ENCODE measurements around the gene C19orf25. TPM values are rescaled to one million over a fixed set of nuclear protein-coding genes. Genes with fewer than 3 reads are reported as not detected.

The C19orf25 gene
- total RNA-seq (2013; cell fraction: nucleolus; rRNA removed) = 69.0 and 71.0 TPM in 2 replicates
- total RNA-seq (2014; rRNA removed) (36.3 and 38.3 TPM in 2 replicates), total RNA-seq (2014; rRNA removed; fragmentation: Illumina TruSeq; extraction: Trizol) (11.7 and 14.8 TPM in 2 replicates), total RNA-seq (2021) (36.5 and 37.5 TPM in 2 replicates), polyA plus RNA-seq (2011; rRNA removed) (6.3 and 13.6 TPM in 2 replicates), polyA plus RNA-seq (2014; fragmentation: Illumina TruSeq; extraction: Trizol) (4.2 and 13.2 TPM in 2 replicates), polyA plus RNA-seq (2014; fragmentation: Nextera tagmentation; extraction: Ambion mirVana) (1 to 10 TPM; 1.2 to 3.9 TPM), polyA plus RNA-seq (2014; rRNA removed) (42.5 and 52.5 TPM in 2 replicates), polyA plus RNA-seq (2016; fragmentation: Nextera tagmentation; extraction: Ambion mirVana) (10 to 100 TPM; 60.9 to 67.0 TPM), polyA minus RNA-seq (2011; rRNA and poly(A)+ RNA removed) (4.5 and 13.9 TPM in 2 replicates), Bru-seq, nascent RNA (percentile 65 among the genes with signal in this experiment), BruChase-seq, experiment 1, labeled RNA remaining after a 6-hour chase (percentile 68 among the genes with signal in this experiment), BruChase-seq, experiment 2, labeled RNA remaining after a 2-hour chase (percentile 66 among the genes with signal in this experiment)
- polyA plus RNA-seq (2011; ENCODE audit: low read depth) = 4.5 TPM
- polyA plus RNA-seq (2011; cell fraction: cytosol; rRNA removed) = 26.6 and 50.8 TPM in 2 replicates
- 37.5 and 49.9 TPM in 2 replicates for polyA plus RNA-seq (2011; cell fraction: nucleus; rRNA removed)
- 18.6 and 22.1 TPM in 2 replicates for polyA plus RNA-seq (2012)
- 8.7 and 11.5 TPM in 2 replicates for polyA minus RNA-seq (2011; cell fraction: cytosol; rRNA and poly(A)+ RNA removed)
- 11.2 and 27.7 TPM in 2 replicates for polyA minus RNA-seq (2011; cell fraction: nucleus; rRNA and poly(A)+ RNA removed)
- long read RNA-seq, experiment 1, transcript C19orf25-213 (3 exons, 1,287 nt) = minor isoform, 5 of 57 reads
- long read RNA-seq, experiment 1, transcript C19orf25-203 (3 exons, 1,837 nt) = major isoform, 42 of 57 reads
- long read RNA-seq, experiment 1, transcript C19orf25-202 (2 exons, 2,403 nt) = minor isoform, 5 of 57 reads
- long read RNA-seq, experiment 1, partial matches to known transcripts = 0 of 57 reads
- long read RNA-seq, experiment 1, other reads (novel, unspliced or antisense) = 0 of 57 reads
- long read RNA-seq, experiment 2, transcript C19orf25-203 (3 exons, 1,837 nt) = major isoform, 5 of 8 reads
- long read RNA-seq, experiment 2, partial matches to known transcripts = 0 of 8 reads
- long read RNA-seq, experiment 2, other reads (novel, unspliced or antisense) = 2 of 8 reads

GRCh38 chr19:1478934-1479707 is at the start of gene C19orf25:
TSS of gene C19orf25 (minus strand) at chr19:1479215. CDS start at chr19:1478903, 312 bp downstream.
- no TSS peak for BruUV-seq (replicated peaks)
- ChIA-PET RAD21 (ENCODE audit: unreplicated experiment) (interaction anchor here (0.6 kb wide), 1 partner anchor 96 kb away, joined by 3 read pairs; no protein-coding TSS in a partner anchor), SMC1A (ENCODE audit: uncharacterized antibody, unreplicated experiment) (interaction anchor here (0.6 to 0.9 kb wide), 2 partner anchors 12 to 546 kb away, joined by 3 read pairs; partner anchors contain the start of gene REEP6), POLR2A (interaction anchor here (0.6 kb wide), 1 partner anchor 55 kb away, joined by 3 read pairs; no protein-coding TSS in a partner anchor), CTCF (interaction anchor here (0.8 kb wide), 1 partner anchor 25 kb away, joined by 3 read pairs; no protein-coding TSS in a partner anchor)
- Histone ChIP-seq H2AFZ (ENCODE audit: control insufficient read depth, low read depth, low read length) (peak within 1 kb of the TSS; percentile 92), H3K36me3 (ENCODE audit: control insufficient read depth in 2 of 2, insufficient read depth in 2 of 2, low read length in 1 of 2) (no peaks in the 10 kb centered on the region), H3K9me3 (replicated peaks; ENCODE audit: control insufficient read depth, insufficient read depth, low read length) (no peaks in the 10 kb centered on the region), H3K4me1 (ENCODE audit: control insufficient read depth, insufficient read depth, low read length) (no peaks in the 10 kb centered on the region), H3K27me3 (replicated peaks in 1 of 2; ENCODE audit: control insufficient read depth in 2 of 2, insufficient read depth in 2 of 2, low read length in 1 of 2) (no peaks in the 10 kb centered on the region), H3K4me2 (ENCODE audit: control insufficient read depth, insufficient read depth) (peak within 1 kb of the TSS; percentile 88), H3K4me3 (peak within 1 kb of the TSS; percentile 95), H3K9ac (ENCODE audit: control insufficient read depth, insufficient read depth, low read length) (peak within 1 kb of the TSS; percentile 75), H3K27ac (ENCODE audit: control insufficient read depth, insufficient read depth) (peak within 1 kb of the TSS; percentile 64), H4K20me1 (ENCODE audit: control insufficient read depth, insufficient read depth) (no peaks in the 10 kb centered on the region), H3K79me2 (ENCODE audit: control insufficient read depth, insufficient read depth, low read length) (peaks cover 8% of the 10 kb centered on the region)
- DNase-seq (ENCODE audit: low read depth, low spot score) = peak; percentile 80
- ATAC-seq = peak; percentile 96
- WGBS (ENCODE audit: insufficient coverage, insufficient replicate concordance, low lambda C conversion rate, missing lambda C conversion rate) = under 1% methylated on average over 71 of the region's 71 CpGs
- peak; percentile 95 for FAIRE-seq
- intact Hi-C loops (cut with micrococcal nuclease; ENCODE audit: unreplicated experiment) (no loop called here), in situ Hi-C loops (cut with MboI) (no loop called here)
- TF ChIP-seq NBN (IDR thresholded peaks at IDR 0.05) = peak; percentile 90; the same call in 1 of the 2 replicates
- peak; percentile 85; the same call in 1 of the 2 replicates for TF ChIP-seq POLR2AphosphoS2 (IDR thresholded peaks at IDR 0.05; ENCODE audit: low read depth, low read length)
- peak; percentile 53; the same call in 1 of the 2 replicates for TF ChIP-seq GATAD2B (conservative IDR thresholded peaks at IDR 0.05; ENCODE audit: low read depth)
- TF ChIP-seq CBX3 (IDR thresholded peaks at IDR 0.05; ENCODE audit: borderline replicate concordance, low read depth) = no peak
- TF ChIP-seq HCFC1 (IDR thresholded peaks at IDR 0.05; ENCODE audit: low read length) = peak; percentile 32
- peak; percentile 79 for TF ChIP-seq E4F1 (IDR thresholded peaks at IDR 0.05; ENCODE audit: borderline replicate concordance, partially characterized antibody)
- TF ChIP-seq CHD2 (IDR thresholded peaks at IDR 0.05; ENCODE audit: borderline replicate concordance, low read depth, low read length) = peak; percentile 63; the same call in 1 of the 2 replicates
- TF ChIP-seq PML (IDR thresholded peaks at IDR 0.05; ENCODE audit: low read length) = peak; percentile 94
- TF ChIP-seq POU2F2 (IDR thresholded peaks at IDR 0.05; ENCODE audit: borderline replicate concordance, low read depth, low read length) = no peak
- 0 out of 2 replicates have a peak, but pooled peaks have one; percentile 38 for TF ChIP-seq SIN3A (IDR thresholded peaks at IDR 0.05; ENCODE audit: low read depth, low read length)
- no peak for TF ChIP-seq CBX5 (IDR thresholded peaks at IDR 0.05; ENCODE audit: low read depth)
- peak; percentile 38; the same call in 1 of the 2 replicates for TF ChIP-seq SPI1 (IDR thresholded peaks at IDR 0.05; ENCODE audit: borderline replicate concordance, insufficient read depth, low read depth, low read length)
- 0 out of 2 replicates have a peak, but pooled peaks have one; percentile 38 for TF ChIP-seq ATF7 (IDR thresholded peaks at IDR 0.05; ENCODE audit: low read depth)
- TF ChIP-seq FOXM1 (IDR thresholded peaks at IDR 0.05; ENCODE audit: low read depth, low read length) = no peak
- no peak for TF ChIP-seq MYC (IDR thresholded peaks at IDR 0.05; ENCODE audit: insufficient read depth, insufficient read length, insufficient replicate concordance, low read length, severe bottlenecking)
- no peak for TF ChIP-seq CHD4 (IDR thresholded peaks at IDR 0.05)
- TF ChIP-seq MXI1 (IDR thresholded peaks at IDR 0.05; ENCODE audit: low read depth, low read length) = peak; percentile 57; the same call in 1 of the 2 replicates

Measured in GM12878 (cell line).